ENCODE measurements around the gene SLC38A3.

SLC38A3 gene

DNA sequence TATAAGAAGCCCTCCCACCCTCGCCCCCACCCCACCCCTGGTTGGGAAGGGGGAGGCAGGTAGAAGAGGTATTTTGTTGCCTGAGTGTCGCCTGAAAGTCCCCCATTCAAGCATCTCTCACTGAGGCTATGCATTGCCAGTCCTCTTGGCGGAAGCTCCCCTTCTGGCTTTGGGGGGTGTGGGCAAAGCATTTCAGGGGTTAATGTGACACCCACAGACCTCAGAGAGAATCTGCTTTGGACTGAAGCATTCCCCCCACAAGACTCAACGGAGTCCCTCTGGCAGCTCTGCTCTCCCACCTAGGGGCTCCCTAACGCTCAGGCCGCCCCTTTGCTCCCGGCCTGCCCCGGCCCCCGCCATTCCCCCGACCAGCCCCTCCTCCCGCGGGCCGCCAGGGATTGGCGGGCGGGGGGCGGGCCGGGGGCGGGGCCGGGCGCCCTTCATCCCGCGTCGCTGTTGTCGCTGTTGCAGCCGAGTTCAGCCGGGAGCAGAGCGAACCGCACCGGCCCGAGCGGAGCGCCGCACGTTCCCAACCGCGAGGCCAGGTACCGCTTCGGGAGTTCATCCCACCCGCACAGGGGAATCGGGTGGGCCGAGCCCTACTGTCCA lies at the start of gene SLC38A3:
SLC38A3 (plus strand) TSS at position 468 of the 609 bp plus-strand sequence. CDS start 8,929 bp downstream, outside the sequence.
- DNase-seq: no peak

DNA sequence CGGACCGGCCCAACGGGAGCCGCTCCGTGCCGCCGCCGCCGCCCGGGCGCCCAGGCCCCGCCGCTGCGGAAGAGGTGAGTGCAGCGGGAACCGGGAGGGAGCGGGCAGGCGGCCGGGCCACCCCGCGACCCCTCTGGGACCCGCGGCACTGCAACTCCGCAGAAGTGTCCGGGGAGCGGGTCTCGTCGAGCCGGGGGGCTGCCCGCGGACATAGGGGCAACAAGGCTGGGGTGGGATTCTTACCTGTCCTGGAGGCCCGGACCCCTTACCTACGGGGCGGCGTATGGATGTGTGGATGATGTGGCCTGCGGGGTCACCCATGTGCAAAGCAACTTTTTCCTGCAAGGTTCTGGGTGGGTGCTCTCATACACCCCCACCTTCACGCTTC lies 49.6 kb upstream of the SLC38A3 start:
- DNase-seq: no peak

DNA sequence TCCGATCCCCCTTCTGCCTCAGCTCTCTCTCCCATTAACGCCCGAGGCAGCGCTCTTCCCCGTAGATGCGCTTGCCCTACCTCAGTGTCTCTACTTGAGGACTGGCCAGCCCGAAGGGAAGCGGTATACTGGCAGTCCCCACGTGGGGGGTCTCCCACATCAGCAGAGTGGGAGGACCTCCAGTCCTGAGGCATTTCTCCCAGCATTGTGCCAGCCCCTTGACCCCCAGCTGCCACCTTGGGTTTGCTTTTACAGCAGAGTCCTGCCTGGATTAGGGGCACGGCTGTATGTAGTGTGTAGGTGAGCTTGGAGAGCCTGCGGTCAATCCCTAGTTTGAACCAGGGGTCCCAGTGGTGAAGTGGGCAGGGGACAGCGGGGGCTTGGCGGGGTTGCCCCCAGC lies 49.2 kb upstream of the SLC38A3 start:
- no peak for DNase-seq

DNA sequence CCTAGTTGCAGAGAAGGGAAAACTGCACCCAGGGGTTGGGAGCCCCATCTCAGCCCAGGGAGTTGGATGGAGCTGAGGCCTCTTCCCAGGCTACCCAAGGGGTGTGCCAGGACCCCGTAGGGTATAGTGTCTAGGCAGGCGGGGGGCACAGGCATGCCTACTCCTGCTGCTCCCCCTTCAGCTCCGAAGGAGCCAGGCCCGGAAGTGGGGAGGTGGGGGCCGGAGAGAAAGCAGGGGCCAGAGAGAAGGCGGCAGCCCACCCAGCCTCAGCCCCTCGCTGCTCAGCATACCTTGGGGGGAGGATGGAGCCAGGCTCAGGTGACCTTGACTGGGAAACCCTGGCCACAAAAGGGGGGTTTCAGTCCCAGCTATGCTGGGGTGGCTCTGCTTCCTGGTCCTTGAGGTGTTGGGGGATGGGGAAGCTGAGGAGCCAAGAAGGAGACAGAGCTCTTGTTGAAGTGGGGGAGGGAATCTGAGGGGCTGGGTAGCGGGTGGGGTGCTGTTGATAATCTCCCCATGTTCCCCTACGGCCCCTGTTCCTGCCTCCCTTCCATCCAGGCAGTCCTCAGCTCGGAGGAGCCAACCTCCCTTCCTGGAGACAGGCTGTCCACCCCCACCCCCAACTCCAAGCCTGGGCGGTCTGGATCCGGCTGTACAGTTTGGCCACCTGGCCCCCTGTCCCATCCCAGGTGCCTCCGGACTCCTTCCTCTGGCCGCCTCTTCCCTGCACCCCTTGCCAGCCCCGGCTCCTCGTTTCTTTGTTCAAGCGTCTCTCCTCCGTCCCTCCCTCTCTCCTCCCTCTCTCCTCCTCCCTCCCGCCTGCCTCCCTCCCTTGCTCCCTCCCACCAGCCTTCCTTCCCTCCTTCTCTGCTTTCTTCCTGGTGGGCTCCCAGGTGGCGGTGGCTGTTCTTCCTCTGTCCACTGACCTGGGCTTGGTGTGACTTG lies 48.2 kb upstream of the SLC38A3 start:
- no peak for DNase-seq

DNA sequence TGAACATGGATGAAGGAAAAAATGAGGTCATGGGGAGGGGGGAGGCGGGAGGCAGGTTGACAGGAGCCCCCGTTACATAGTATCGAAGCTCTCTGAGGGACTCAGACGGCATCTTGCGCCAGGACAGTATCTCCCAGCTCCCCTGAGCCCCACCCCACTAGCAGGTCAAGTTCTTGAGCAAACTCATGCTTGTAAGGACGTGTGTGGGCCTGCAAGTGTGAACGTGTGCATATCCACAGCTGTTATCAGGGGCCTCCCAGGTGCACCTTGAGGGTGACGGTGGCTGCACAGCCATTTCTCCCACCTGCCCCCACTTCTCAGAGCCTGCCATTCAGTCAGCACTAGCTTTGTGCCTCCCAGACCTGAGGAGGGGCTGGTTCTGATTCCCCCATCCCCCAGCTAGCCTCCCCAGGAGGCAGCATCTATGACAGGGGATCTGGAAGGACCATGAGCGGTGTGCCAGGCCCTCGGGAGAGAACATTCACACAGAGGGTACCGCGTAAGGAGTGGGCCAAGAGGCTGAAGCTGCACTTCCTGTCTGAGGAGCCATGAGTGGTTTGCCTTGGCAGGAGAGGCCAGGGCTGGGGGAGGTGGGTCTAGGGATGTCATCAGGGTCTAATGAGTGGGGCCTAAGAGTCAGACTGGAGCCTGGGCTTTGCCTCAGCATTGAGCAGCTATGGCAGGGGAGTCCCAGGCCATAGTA lies 47.1 kb upstream of the SLC38A3 start:
- no peak for DNase-seq

DNA sequence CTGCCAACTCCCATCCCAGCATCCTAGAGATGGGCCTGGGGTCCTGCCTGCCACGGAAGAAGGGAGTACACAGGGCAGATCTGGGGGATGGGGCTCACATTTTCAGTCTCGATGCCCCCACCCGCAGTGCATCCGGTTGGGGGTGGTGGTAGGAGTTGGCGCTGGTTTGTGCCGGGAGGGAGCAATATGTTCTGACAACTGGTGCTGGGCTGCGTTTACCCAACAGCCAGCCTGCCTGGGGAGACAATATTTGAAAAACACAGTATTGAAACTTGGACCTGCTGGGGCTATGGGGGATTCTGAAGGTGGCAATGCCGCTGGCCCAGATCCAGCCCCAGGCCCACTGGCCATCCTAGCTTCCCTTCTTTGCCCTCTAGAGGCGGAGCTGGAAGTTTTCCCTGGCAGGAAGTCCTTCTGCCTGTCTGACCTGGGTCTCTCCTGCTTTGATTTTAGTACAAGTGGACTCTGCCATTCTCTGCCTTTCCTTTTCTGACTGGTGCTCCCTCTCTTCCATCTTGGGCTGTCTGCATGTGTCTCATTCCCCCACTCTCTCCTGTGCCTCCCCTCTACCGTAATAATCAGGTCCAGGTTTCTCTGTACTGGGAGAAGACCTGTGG lies 46.4 kb upstream of the SLC38A3 start:
- DNase-seq: no peak

DNA sequence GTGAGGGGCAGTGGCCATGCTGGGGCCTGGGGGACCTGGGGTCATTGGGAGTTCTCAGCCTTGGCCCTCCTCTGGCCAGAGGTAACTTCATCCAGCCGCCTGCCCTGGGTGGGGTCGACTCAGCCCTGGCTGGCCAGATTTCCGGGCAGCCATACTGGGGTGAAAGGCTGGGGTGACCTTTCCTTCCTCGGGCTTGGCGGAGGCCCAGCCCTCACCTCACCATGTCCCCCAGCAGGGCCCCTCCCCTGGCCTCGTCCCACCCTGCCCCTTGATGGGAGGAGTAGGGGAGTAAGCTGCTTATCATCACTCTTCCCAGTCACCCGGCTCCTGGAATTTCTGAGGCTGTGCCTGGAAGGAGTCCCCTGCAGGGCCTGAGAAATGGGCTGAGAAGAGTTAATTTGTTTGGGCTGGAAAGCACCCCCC lies 44.5 kb upstream of the SLC38A3 start:
- DNase-seq: no peak

DNA sequence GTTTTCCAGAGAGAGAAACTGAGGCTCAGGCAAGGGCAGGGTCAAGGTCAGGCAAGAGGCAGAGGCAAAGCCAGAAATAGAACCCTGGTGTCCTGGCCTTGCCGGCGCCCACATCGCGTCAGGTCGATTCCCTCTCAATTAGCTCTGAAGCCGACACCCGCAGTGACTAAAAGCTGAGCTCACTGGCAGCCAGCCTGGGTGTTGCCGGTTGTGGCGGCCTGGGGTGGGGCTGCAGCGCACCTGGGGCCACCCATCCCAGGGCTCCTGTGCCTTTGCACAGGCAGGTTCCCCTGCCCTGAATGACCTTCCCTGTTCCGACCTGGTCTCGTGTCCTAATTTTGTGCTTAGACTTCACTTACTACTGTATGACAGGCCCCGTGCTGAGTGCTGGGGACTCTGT lies 43.8 kb upstream of the SLC38A3 start:
- no peak for DNase-seq

DNA sequence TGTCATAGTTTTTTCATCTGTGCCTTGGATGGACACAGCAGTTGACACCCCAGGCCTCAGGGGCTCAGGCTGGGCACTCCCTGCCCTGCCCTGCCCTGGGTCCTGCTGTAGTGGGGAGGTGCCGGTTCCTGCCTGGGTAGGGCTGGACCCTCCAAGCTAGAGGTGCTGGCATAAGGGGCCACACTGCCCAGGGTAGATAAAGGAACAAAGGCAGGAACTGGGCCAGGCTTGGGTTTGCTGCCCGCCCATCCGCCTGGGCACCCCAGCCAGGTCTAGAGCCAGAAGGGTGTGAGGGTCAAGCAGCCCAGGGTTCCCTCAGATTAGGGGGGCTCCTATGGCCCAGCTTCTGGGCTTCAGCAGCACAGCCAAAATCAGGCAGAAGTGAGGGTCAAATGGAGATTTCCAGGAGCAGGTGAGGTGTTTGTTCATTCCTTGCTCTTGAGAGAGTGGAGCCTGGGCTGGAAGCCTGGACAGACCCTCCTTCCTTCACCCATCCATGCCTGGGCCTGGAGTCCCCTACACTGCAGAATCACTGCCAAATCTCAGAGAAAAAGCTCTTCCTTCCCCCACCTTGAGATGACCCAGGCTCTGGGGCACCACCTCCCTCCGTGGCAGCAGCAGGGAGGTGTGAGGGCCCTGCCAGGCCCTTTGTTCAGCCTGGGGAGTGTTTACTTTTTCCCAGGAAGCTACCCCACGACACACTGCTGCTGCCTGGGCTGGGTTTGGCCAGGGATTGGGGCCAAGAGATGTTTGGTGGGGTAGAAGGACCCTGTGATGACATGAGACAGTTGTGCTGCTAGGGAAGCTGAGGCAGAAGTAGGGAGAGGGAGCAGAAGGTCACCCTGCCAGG lies 42.8 kb upstream of the SLC38A3 start:
- DNase-seq: no peak

DNA sequence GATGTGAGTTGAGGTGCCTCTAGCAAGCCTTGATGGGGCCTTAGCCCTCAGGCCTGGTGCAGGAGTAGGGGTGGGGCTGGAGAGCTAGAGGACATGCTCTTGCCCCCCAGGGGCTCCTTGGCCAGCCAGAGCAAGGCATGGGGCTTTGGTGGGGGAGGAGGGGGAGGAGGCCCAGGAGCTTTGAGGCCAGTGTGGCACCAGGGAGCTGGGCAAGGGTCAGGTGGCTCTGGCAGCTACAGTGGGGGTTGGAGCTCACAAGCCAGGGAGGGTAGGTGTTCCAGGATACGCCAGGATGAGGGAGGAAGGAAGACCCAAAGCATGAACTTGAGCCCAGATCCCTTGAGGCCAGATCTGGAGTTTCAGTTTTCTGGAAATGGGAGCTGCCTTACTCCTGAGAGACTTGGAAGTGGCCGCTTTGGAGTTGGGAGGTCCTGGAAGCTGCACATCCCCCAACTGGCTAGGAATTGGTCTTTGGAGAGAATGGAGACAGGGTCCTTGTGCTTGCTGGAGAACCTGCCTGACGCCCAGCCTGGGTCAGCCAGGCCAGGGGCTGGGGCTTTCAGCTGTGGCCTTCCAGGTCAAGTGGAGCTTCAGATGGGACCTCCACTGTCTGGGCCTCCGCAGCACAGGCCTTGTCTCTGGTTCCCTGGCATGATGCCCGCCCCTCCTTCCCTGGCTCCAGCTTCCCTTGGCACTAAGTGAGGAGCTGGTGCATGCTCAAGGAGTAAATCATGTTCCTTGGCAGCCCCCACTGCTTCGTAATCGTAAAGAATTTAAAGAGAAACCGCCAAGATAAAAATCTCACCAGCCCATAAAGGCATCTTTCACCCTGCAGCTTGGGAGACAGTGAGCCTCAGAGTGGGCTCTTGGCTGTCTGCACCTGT lies 41.3 kb upstream of the SLC38A3 start:
- DNase-seq: no peak

DNA sequence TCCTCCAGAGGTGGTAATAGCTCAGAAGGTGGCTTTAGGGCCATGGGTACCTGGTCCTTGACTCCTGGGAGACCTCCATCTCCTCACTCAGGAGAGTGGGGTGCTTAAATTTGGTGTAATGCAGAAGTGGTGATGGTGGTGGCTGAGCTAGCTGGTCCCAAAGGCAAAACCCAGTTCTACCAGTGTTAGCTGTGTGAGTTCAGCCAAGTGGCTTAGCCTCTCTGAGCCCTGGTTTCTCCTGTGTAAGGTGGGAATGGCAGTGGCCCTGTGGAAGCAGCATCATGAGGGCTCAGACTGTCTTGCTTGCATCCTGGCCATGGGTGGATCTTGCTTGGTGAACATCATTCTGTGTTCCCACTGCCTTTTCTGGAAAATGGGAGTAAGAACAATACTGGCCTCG lies 40.6 kb upstream of the SLC38A3 start:
- no peak for DNase-seq

DNA sequence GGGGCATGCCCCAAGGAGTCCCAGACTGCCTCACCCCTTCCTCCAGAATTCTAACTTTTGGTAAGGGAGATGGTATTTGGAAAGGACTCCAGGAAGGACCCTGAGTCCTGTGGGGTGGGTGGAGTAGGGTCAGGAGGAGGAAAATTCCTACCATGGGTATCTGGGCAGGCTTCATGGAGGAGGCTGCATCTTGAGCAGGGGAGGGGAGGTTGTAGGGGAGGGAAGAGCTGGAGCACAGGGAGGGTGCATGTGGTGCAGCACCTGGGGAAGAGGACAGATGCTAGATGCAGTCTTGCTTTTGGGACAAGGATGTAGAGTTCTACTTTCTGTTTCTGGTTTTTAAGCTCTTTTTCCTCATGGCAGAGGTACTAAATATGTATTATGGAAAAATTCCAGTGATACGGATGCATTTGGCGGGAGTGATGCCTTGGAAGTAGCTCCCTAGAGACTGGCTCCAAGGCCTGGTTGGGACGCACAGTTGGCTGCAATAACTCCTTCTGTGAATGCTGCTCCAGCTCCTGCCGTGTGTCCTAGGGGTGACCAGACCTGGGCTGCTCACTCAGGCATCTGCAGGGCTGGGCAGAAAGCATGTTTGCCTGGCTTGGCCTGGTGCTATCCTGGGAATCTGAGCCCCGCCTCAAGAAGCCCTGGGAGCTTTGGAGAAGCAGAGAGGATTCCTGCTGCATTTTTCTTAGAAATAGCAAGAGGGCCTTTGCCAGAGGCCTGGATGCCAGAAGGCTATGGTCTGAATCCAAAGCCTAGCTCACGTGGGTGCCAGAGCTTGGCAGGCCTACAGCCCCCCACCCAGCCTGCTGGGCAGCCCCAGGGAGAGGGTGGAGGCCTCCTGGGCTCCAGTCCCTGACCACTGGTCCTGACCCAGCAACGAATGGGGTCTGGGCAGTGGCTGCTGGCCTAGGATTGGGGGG lies 39.8 kb upstream of the SLC38A3 start:
- no peak for DNase-seq

DNA sequence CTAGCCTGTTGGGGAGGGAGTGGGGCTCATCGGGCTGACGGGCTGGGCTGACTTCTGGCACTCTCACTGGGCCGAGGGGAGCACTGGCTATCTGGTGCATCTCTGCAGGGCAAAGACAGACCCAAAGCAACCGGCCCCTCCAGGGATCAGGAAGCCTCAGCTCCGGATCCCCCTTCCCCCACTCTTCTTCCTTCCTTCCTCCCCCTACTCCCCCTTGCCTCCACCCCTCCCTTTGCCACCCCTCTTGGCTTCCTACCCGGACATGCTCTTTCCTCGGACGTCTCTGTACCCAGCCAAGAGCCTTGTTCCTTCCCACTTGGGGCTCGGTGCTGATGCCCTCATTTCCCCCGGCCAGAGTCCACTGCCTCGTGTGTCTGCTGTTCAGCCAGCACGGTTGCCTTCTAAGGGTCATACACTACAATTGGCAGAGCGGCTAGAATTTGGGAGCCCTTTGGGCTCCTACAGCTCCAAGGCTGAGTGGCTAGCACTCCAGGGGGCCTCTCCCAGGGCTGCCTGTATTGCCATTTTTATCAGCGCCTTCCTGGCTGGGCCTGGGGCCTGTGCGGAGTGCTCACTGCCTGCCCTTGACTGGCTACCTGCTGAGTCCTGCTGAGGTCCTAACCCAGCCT lies 39.0 kb upstream of the SLC38A3 start:
- DNase-seq: no peak

DNA sequence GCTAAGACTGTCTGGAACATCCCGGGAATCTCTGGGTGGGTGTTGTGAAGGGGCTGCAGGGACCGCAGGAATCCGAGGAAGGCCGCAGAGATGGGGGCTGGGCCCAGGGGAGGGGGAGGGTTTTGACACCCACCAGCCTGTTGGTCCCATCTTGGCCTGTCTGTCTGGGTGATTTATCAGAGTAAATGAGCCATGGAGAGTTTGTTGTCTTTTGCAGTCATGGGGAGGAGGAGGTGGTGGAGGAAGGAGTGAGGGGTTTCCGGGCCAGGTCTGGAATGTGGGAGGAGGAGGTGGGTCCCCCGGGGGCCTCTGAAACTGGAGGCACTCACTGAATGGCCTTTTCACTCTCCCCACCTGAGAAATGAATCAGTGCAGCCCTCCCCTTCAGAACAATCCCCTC lies 38.5 kb upstream of the SLC38A3 start:
- DNase-seq: no peak

DNA sequence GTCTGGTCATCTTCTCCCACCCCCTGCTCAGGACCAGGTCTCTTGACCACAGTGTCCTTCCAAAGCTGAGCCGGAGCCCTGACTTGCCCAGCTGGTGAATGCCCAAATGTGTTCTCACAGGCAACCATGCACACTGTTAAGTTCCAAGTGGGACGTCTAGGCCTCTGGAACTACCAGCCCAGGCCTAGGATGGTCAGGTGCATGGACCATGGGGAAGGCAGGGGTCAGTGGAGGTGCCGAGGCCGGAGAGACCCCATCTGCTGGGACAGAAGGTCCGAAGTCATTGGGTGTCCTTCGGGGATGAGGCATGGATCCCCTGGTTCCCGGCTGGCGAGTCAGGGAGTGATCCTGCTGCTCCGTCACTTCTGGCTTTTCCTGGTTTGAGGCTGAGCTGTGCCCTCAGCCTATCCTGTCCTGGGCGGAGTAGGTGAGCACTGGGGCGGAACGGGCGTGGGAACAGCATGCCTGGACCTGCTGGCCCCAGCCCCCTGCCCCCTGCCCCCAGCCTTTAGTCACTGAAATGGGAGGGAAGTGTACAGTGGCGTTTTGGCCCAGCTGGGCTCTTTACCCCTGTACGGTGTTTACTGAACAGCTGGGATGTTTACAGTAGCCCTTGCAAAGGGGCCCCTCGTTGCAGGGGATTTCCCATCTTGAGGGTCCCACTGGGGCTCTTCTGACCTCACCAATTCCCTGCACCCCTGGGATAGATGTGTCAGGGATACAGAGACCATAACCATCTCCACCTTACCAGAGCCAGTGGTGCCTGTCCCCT lies 37.8 kb upstream of the SLC38A3 start:
- DNase-seq: no peak

DNA sequence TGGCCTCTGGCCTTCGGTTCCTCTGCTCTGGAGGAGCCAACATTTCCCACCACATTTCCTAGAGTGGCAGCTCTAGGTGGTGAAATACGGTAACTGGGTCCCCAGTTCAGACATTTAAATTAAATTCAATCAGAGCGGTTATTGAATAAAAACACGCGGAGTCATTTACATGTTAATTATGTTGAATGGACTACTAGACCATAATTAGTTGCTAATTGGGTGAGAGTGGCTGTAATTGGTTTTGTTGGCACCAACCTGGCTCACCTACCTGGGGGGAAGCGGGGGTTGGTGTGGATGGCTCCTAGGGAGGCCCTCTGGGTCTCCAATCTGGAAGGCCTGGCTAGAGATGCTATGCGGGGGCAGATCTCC lies 37.2 kb upstream of the SLC38A3 start:
- DNase-seq: no peak

DNA sequence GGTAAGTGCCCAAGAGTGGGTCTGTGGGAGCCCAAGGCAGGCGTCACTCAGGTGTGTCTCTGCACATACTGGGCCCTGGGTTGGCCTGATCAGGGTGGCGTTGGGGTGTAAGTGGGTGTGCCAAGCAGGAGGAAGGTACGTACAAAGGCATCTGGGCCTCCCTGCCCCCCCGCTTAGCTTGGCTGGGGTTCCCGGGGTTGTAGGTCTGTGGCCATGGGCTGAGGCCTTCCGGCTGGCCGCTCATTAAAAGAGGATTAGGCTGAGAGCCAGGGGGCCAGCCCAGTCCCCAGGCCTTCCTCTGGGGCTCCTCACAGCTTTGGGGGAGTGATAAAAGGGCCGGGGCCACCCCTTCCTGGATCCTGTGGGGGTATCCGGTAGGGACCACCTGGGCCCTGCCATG lies 36.7 kb upstream of the SLC38A3 start:
- DNase-seq: no peak

DNA sequence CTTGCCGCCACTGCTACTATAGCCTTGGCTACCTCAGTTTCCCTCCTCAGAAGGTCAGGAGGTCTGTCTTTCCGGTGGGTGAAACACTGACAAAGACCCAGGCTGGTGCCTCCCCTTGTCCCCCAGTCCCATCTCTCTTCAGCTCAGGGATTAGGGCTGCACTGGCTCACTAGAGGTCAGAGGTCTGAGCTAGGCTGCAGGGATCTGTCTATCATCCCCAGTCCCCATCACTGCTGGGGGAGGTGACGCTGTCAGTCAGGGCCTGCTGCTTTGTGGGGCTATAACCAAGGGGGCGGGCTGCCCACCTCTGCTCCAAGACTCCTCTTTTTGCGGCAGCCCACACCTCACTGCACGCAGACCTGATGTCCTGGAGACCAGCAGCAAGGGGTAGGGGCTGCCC lies 36.3 kb upstream of the SLC38A3 start:
- no peak for DNase-seq
